Endothelial cell of umbilical vein (primary cell): Measurements from ENCODE around the gene CTSK.

Experiments
- CTCF ChIP-seq, 2 donors: IDR thresholded peaks; 1 replicate in 1 of 2; 2 replicates in 1 of 2; pipeline ENCODE4 v1.5.1; 2011; ENCODE audit warnings: low read length in 2 of 2, mild to moderate bottlenecking in 2 of 2, moderate library complexity in 2 of 2, control low read depth in 1 of 2, inconsistent platforms in 1 of 2, low read depth in 1 of 2; ENCODE audit not compliant: insufficient read depth in 1 of 2; ENCODE audit errors: extremely low read depth in 1 of 2
- EZH2 ChIP-seq: IDR thresholded peaks from 2 replicates; pipeline ENCODE4 v1.6.1; 2012; ENCODE audit warnings: borderline replicate concordance, low read depth, mild to moderate bottlenecking, moderate library complexity, low read length, inconsistent platforms; ENCODE audit not compliant: severe bottlenecking
- MYC ChIP-seq: IDR thresholded peaks from one replicate; pipeline ENCODE4 v1.6.1; 2011; ENCODE audit warnings: mild to moderate bottlenecking, low read depth, low read length
- POLR2A ChIP-seq: IDR thresholded peaks from 2 replicates; pipeline ENCODE4 v1.6.1; 2012; ENCODE audit warnings: low read depth, mild to moderate bottlenecking, control low read depth, low read length
- POLR2AphosphoS5 ChIP-seq: IDR thresholded peaks from 2 replicates; pipeline ENCODE4 v1.6.1; 2012; ENCODE audit warnings: low read depth, mild to moderate bottlenecking, control low read depth, low read length, moderate library complexity; ENCODE audit not compliant: insufficient read depth
- TF ChIP-seq, protein P1 (sequence below): IDR thresholded peaks from 2 replicates; pipeline ENCODE4 v1.6.1; 2011; ENCODE audit not compliant: insufficient read depth, insufficient read length

- TF ChIP-seq CTCF (IDR thresholded peaks at IDR 0.05; ENCODE audit: extremely low read depth in 1 of 2, insufficient read depth in 1 of 2, low read depth in 1 of 2, low read length in 2 of 2) (no peak), POLR2A (no peak), POLR2AphosphoS5 (no peak), MYC (no peak), EZH2 (no peak)
- TF ChIP-seq, protein P1, sequence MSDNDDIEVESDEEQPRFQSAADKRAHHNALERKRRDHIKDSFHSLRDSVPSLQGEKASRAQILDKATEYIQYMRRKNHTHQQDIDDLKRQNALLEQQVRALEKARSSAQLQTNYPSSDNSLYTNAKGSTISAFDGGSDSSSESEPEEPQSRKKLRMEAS: no peak
Observed at GRCh38 chr1:150751443-150751842, 56.6 kb downstream of the CTSK start.
